IPS-20b (cell line): ENCODE measurements around the gene OPCML.

Experiments used
- H3K27ac ChIP-seq: one replicate; pipeline ENCODE4 v1.5.1; 2013; ENCODE audit warnings: low read length
- H3K27me3 ChIP-seq: 2 replicates; pipeline ENCODE4 v1.6.1; 2013; ENCODE audit warnings: mild to moderate bottlenecking, low read length, inconsistent platforms; ENCODE audit not compliant: insufficient read depth
- H3K36me3 ChIP-seq: 2 replicates; pipeline ENCODE4 v1.6.1; 2013; ENCODE audit warnings: low read depth, mild to moderate bottlenecking, inconsistent platforms, low read length, moderate library complexity; ENCODE audit not compliant: insufficient read depth
- H3K4me1 ChIP-seq: 2 replicates; pipeline ENCODE4 v1.6.1; 2013; ENCODE audit warnings: mild to moderate bottlenecking, control low read depth, inconsistent platforms, low read length, moderate library complexity; ENCODE audit not compliant: insufficient read depth
- H3K4me3 ChIP-seq: 2 replicates; pipeline ENCODE4 v1.5.1; 2013; ENCODE audit warnings: mild to moderate bottlenecking, low read length, inconsistent platforms
- H3K9ac ChIP-seq: 2 replicates; pipeline ENCODE4 v1.6.1; 2013; ENCODE audit warnings: low read depth, mild to moderate bottlenecking, inconsistent platforms, low read length, moderate library complexity
- H3K9me3 ChIP-seq: 2 replicates; pipeline ENCODE4 v1.6.1; 2013; ENCODE audit warnings: mild to moderate bottlenecking, low read depth, low read length, inconsistent platforms; ENCODE audit not compliant: insufficient read depth

OPCML gene

DNA sequence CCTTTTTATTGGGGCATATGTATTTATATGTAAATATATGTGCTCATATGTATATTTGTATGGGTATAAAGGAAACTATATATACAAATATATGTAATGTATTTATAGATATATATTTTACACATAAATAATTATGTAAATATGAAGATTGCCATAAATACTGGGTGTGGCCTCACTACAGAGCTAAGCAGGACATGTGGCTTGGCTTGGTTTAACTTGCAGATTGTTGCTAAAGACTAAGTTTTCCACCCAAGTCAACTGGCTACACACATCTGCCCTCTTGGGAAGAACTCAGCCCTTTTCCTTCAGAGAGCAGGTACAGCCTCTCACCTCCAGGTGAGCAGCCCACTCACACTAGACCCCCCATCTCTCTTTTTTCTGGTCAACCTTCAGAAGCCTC, 315.5 kb downstream of the OPCML start:
- Histone ChIP-seq H3K27ac (no peak overlapping the region), H3K36me3 (no peaks in the 10 kb centered on the region), H3K9ac (no peak overlapping the region), H3K4me3 (no peak overlapping the region), H3K9me3 (no peaks in the 10 kb centered on the region), H3K4me1 (peaks cover 7% of the 10 kb centered on the region; the same call in 1 of the 2 replicates), H3K27me3 (no peaks in the 10 kb centered on the region)

DNA sequence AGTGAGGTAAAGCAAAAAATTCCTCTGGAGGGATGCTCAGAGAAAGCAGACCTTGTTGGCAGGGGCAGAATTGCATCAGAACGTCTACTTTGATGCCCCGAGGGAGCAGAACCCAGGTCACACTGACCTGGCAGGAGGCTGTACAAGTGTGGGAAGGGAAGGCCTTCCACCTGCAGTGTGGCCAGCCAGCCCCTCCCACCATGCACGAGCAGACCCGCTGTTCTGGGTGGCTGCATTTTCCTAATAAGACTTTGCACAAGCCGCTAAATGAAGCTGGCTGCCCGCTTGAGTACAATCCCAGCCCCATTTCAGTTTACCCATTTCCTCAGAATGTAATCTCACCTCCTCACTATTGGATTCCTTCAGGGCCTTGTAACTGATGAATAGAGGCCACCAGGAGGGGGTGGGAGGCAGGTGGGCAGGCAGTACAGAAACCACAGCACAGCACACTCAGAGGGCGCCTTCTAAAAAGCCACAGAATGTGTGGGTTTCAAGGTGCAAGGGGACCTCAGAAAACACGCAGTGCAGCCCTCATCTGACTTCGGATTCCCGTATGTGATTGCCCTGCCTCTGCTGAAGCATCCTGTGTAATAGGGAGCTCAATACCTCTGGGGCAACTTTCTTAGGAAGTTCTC, 316.6 kb downstream of the OPCML start:
- H3K9me3 ChIP-seq: no peaks in the 10 kb centered on the region
- H3K4me3 ChIP-seq: no peak overlapping the region
- H3K9ac ChIP-seq: no peak overlapping the region
- no peaks in the 10 kb centered on the region for H3K27me3 ChIP-seq
- H3K36me3 ChIP-seq: no peaks in the 10 kb centered on the region
- H3K27ac ChIP-seq: no peak overlapping the region
- peaks cover 7% of the 10 kb centered on the region; the same call in 1 of the 2 replicates for H3K4me1 ChIP-seq

- peaks cover 7% of the 10 kb centered on the region; the same call in 1 of the 2 replicates for H3K4me1 ChIP-seq
Observed at GRCh38 chr11:133214646-133215045, 317.7 kb downstream of the OPCML start.

GRCh38 chr11:133212201-133212600, 320.1 kb downstream of the OPCML start:
- no peak overlapping the region for H3K4me3 ChIP-seq
- H3K27me3 ChIP-seq: no peaks in the 10 kb centered on the region
- H3K9me3 ChIP-seq: no peaks in the 10 kb centered on the region
- H3K36me3 ChIP-seq: no peaks in the 10 kb centered on the region
- no peak overlapping the region for H3K27ac ChIP-seq
- peaks cover 7% of the 10 kb centered on the region; the same call in 1 of the 2 replicates for H3K4me1 ChIP-seq
- H3K9ac ChIP-seq: no peak overlapping the region

More at GRCh38 chr11:133214646-133215045, 317.7 kb downstream of the OPCML start:
- H3K36me3 ChIP-seq: no peaks in the 10 kb centered on the region
- H3K4me3 ChIP-seq: no peak overlapping the region
- H3K27me3 ChIP-seq: no peaks in the 10 kb centered on the region
- no peak overlapping the region for H3K9ac ChIP-seq
- H3K9me3 ChIP-seq: no peaks in the 10 kb centered on the region
- H3K27ac ChIP-seq: no peak overlapping the region

- Histone ChIP-seq H3K27ac (no peak overlapping the region), H3K4me1 (no peaks in the 10 kb centered on the region), H3K27me3 (no peaks in the 10 kb centered on the region), H3K36me3 (no peaks in the 10 kb centered on the region), H3K9ac (no peak overlapping the region), H3K4me3 (no peak overlapping the region), H3K9me3 (no peaks in the 10 kb centered on the region)
Observed at GRCh38 chr11:133207995-133208394, 324.3 kb downstream of the OPCML start.

DNA sequence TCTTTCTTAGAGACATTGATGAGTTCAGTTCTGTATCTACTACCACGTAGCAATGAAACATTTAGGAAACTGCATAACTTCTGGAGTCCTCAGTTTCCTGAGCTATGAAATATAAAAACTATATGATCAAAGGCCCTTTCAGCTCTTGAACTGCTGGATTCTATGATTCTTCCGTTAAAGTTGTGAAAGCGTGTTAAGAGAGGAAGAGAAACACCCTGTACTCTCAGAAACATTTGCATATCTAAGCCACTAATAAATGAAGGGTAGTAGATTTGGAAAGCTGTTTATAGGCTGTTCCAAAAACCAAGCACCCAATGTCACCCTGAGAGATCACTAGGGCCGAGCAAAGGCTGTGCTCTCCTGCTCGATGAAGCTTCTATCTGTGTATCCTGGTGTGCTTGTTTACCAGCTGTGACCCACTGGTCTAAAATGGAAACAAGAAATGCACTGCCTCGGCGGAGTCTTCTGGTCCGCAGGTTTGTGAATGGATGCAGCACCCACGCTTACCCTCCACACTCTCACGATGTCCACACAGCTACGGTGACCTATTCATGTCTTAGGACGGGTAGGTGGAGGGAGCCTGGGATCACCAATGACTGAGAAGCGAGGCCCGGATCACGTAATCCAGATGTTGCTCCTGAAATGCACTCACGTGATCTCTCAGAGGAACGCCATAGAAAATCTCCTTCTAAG, 325.8 kb downstream of the OPCML start:
- Histone ChIP-seq H3K36me3 (no peaks in the 10 kb centered on the region), H3K4me1 (no peaks in the 10 kb centered on the region), H3K4me3 (no peak overlapping the region), H3K9ac (no peak overlapping the region), H3K9me3 (no peaks in the 10 kb centered on the region), H3K27ac (no peak overlapping the region), H3K27me3 (no peaks in the 10 kb centered on the region)

GRCh38 chr11:133204158-133204557, 328.1 kb downstream of the OPCML start:
- H3K36me3 ChIP-seq: no peaks in the 10 kb centered on the region
- H3K4me3 ChIP-seq: no peak overlapping the region
- H3K9me3 ChIP-seq: no peaks in the 10 kb centered on the region
- no peak overlapping the region for H3K9ac ChIP-seq
- no peak overlapping the region for H3K27ac ChIP-seq
- no peaks in the 10 kb centered on the region for H3K4me1 ChIP-seq
- H3K27me3 ChIP-seq: no peaks in the 10 kb centered on the region

GRCh38 chr11:133202816-133203215, 329.5 kb downstream of the OPCML start:
- Histone ChIP-seq H3K36me3 (no peaks in the 10 kb centered on the region), H3K4me1 (no peaks in the 10 kb centered on the region), H3K9me3 (no peaks in the 10 kb centered on the region), H3K27me3 (no peaks in the 10 kb centered on the region), H3K9ac (no peak overlapping the region), H3K4me3 (no peak overlapping the region), H3K27ac (no peak overlapping the region)

DNA sequence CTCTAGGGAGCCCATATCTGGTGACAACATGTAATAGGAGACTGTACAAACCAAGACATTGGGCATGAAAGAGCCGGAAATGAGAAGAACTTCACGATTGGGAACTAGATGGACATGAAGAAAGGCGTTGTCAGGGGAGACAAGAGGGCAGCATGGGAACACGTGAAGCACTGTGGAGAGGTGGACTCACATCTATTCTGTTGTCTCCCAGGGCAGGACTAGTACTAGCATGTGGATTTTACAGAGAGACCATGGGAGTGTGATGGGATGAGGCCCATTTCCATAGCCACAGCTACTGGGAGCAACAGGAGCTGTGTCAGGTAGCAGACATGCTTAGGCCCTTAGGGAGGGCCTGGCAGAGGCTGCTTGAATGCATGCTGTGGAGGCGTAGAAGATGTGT, 333.9 kb downstream of the OPCML start:
- 0 out of 2 replicates have a peak, but pooled peaks cover 3% of the 10 kb centered on the region for H3K4me1 ChIP-seq
- H3K27ac ChIP-seq: no peak overlapping the region

GRCh38 chr11:133197425-133197824, 334.9 kb downstream of the OPCML start:
- no peaks in the 10 kb centered on the region for H3K9me3 ChIP-seq
- no peak overlapping the region for H3K27ac ChIP-seq
- H3K9ac ChIP-seq: no peak overlapping the region
- no peaks in the 10 kb centered on the region for H3K27me3 ChIP-seq
- H3K4me1 ChIP-seq: 0 out of 2 replicates have a peak, but pooled peaks cover 3% of the 10 kb centered on the region
- no peaks in the 10 kb centered on the region for H3K36me3 ChIP-seq
- H3K4me3 ChIP-seq: no peak overlapping the region

More for the DNA sequence above, 333.9 kb downstream of the OPCML start:
- H3K9ac ChIP-seq: no peak overlapping the region
- no peaks in the 10 kb centered on the region for H3K27me3 ChIP-seq
- no peak overlapping the region for H3K4me3 ChIP-seq
- H3K36me3 ChIP-seq: no peaks in the 10 kb centered on the region
- no peaks in the 10 kb centered on the region for H3K9me3 ChIP-seq

GRCh38 chr11:133191931-133192330, 340.4 kb downstream of the OPCML start:
- no peak overlapping the region for H3K27ac ChIP-seq
- H3K27me3 ChIP-seq: no peaks in the 10 kb centered on the region
- H3K9ac ChIP-seq: no peak overlapping the region
- H3K4me1 ChIP-seq: no peaks in the 10 kb centered on the region
- H3K9me3 ChIP-seq: no peaks in the 10 kb centered on the region
- H3K4me3 ChIP-seq: no peak overlapping the region
- H3K36me3 ChIP-seq: no peaks in the 10 kb centered on the region

- Histone ChIP-seq H3K27ac (no peak overlapping the region), H3K9me3 (no peaks in the 10 kb centered on the region)
Observed at GRCh38 chr11:133181667-133182066, 350.6 kb downstream of the OPCML start.

More at GRCh38 chr11:133181667-133182066, 350.6 kb downstream of the OPCML start:
- Histone ChIP-seq H3K4me3 (no peak overlapping the region), H3K36me3 (no peaks in the 10 kb centered on the region), H3K4me1 (no peaks in the 10 kb centered on the region), H3K27me3 (no peaks in the 10 kb centered on the region), H3K9ac (no peak overlapping the region)
